ENCODE results near the gene CSNK1D. TPM values are rescaled to one million over a fixed set of nuclear protein-coding genes. Genes with fewer than 3 reads are reported as not detected.

The CSNK1D gene
- total RNA-seq, 1 donor from 2014 or later: 41.5 TPM

GRCh38 chr17:82246365-82247181 lies 26.9 kb downstream of the CSNK1D start:
- H2AFZ ChIP-seq (replicated peaks): no peak overlapping the region
- H3K4me3 ChIP-seq: no peak overlapping the region
- DNase-seq (ENCODE audit: low spot score): no peak
- H3K36me3 Mint-ChIP-seq: peaks cover 31% of the 10 kb centered on the region
- H3K4me2 ChIP-seq: no peak overlapping the region
- no peaks in the 10 kb centered on the region for H3K27me3 ChIP-seq
- no peak for TF ChIP-seq EZH2 (IDR thresholded peaks at IDR 0.05)
- no peak for TF ChIP-seq CTCF (IDR thresholded peaks at IDR 0.05)
- TF ChIP-seq EZH2phosphoT487 (IDR thresholded peaks at IDR 0.05): no peak
- no peaks in the 10 kb centered on the region for H3K9me3 ChIP-seq (ENCODE audit: low read depth)
- no peak overlapping the region for H3K4me3 Mint-ChIP-seq
- no peaks in the 10 kb centered on the region for H3K4me1 ChIP-seq
- peaks cover 98% of the 10 kb centered on the region for H4K20me1 ChIP-seq (ENCODE audit: low read depth)
- H3K27ac ChIP-seq: no peak overlapping the region
- H3K9ac ChIP-seq: no peak overlapping the region
- peaks cover 6% of the 10 kb centered on the region for H3K36me3 ChIP-seq
- peaks cover 58% of the 10 kb centered on the region for H3K79me2 ChIP-seq (ENCODE audit: low read depth)
- no peak overlapping the region for H3K27ac Mint-ChIP-seq
- H3K4me1 Mint-ChIP-seq: peaks cover 10% of the 10 kb centered on the region
- peaks cover 5% of the 10 kb centered on the region for H3K27me3 Mint-ChIP-seq (ENCODE audit: insufficient read depth, low read depth)
- H3F3A ChIP-seq (ENCODE audit: low read depth): peaks cover 9% of the 10 kb centered on the region
- no peaks in the 10 kb centered on the region for H3K9me3 Mint-ChIP-seq

- H3K9me3 Mint-ChIP-seq: no peaks in the 10 kb centered on the region
- Histone ChIP-seq H3K9me3 (ENCODE audit: low read depth) (no peaks in the 10 kb centered on the region), H3K4me2 (no peak overlapping the region), H3K27ac (no peak overlapping the region), H3K9ac (no peak overlapping the region), H2AFZ (replicated peaks) (no peak overlapping the region), H4K20me1 (ENCODE audit: low read depth) (peaks cover 98% of the 10 kb centered on the region), H3K27me3 (no peaks in the 10 kb centered on the region), H3F3A (ENCODE audit: low read depth) (peaks cover 4% of the 10 kb centered on the region), H3K79me2 (ENCODE audit: low read depth) (peaks cover 52% of the 10 kb centered on the region), H3K4me1 (no peaks in the 10 kb centered on the region), H3K36me3 (peaks cover under 1% of the 10 kb centered on the region), H3K4me3 (no peak overlapping the region)
- no peak for DNase-seq (ENCODE audit: low spot score)
- no peak overlapping the region for H3K4me3 Mint-ChIP-seq
- H3K36me3 Mint-ChIP-seq: peaks cover 27% of the 10 kb centered on the region
- H3K27ac Mint-ChIP-seq: no peak overlapping the region
- H3K27me3 Mint-ChIP-seq (ENCODE audit: insufficient read depth, low read depth): peaks cover 5% of the 10 kb centered on the region
- H3K4me1 Mint-ChIP-seq: peaks cover 10% of the 10 kb centered on the region
- TF ChIP-seq EZH2 (IDR thresholded peaks at IDR 0.05): no peak
- TF ChIP-seq CTCF (IDR thresholded peaks at IDR 0.05): no peak
Measured at GRCh38 chr17:82246040-82246364, 27.5 kb downstream of the CSNK1D start.

- Histone ChIP-seq H2AFZ (replicated peaks) (no peak overlapping the region), H3K4me3 (no peak overlapping the region), H3K4me1 (no peaks in the 10 kb centered on the region), H3K9ac (no peak overlapping the region), H3K79me2 (ENCODE audit: low read depth) (peaks cover 46% of the 10 kb centered on the region), H3K4me2 (no peak overlapping the region), H4K20me1 (ENCODE audit: low read depth) (peaks cover 97% of the 10 kb centered on the region), H3K27me3 (no peaks in the 10 kb centered on the region), H3K9me3 (ENCODE audit: low read depth) (no peaks in the 10 kb centered on the region), H3K27ac (peak overlapping the region; percentile 46), H3F3A (ENCODE audit: low read depth) (peaks cover 4% of the 10 kb centered on the region), H3K36me3 (no peaks in the 10 kb centered on the region)
- Mint-ChIP-seq H3K4me1 (peaks cover 10% of the 10 kb centered on the region), H3K4me3 (no peak overlapping the region), H3K36me3 (peaks cover 26% of the 10 kb centered on the region), H3K27me3 (ENCODE audit: insufficient read depth, low read depth) (peaks cover 5% of the 10 kb centered on the region), H3K9me3 (no peaks in the 10 kb centered on the region), H3K27ac (no peak overlapping the region)
- DNase-seq (ENCODE audit: low spot score): no peak
- TF ChIP-seq EZH2 (IDR thresholded peaks at IDR 0.05) (no peak), CTCF (IDR thresholded peaks at IDR 0.05) (no peak), EZH2phosphoT487 (IDR thresholded peaks at IDR 0.05) (no peak)
Measured at GRCh38 chr17:82245134-82246039, 28.1 kb downstream of the CSNK1D start.
